H1 (cell line): ENCODE results near the gene CTNND2. TPM values are rescaled to one million over a fixed set of nuclear protein-coding genes. Genes with fewer than 3 reads are reported as not detected.

Experiments
- CTCF ChIA-PET: fragments of 300-600 bp; sonication (Branson Sonifier 250); formaldehyde crosslinking; loops from one replicate; lab custom pipeline; 2021; ENCODE audit not compliant: partially characterized antibody; lab: Charles Lee
- POLR2A ChIA-PET: fragments of 300-600 bp; sonication (Branson Sonifier 250); formaldehyde crosslinking; loops from one replicate; lab custom pipeline; 2021; ENCODE audit warnings: inconsistent platforms; ENCODE audit not compliant: partially characterized antibody; lab: Charles Lee
- DNase-seq, 2 experiments: peaks; one replicate each; pipeline versions ENCODE4 v3.0.0 to v3.0.0-alpha.2; 2010 to 2022; ENCODE audit warnings: low spot score in 2 of 2, low read depth in 1 of 2, mixed read lengths in 1 of 2
- FAIRE-seq: peaks from 2 replicates; lab custom pipeline; 2011; peaks lifted over from hg19 to GRCh38; lab: Jason Lieb, UNC
- H2AFZ ChIP-seq: 2 replicates; pipeline ENCODE4 v1.8.1; 2012; ENCODE audit warnings: low read length, inconsistent platforms
- H2AK5ac ChIP-seq: 2 replicates; pipeline ENCODE4 v1.6.1; 2013; ENCODE audit warnings: low read depth, low read length
- H2BK120ac ChIP-seq: replicated peaks from 2 replicates; pipeline ENCODE3; 2013; ENCODE audit warnings: low read depth, low read length, inconsistent platforms
- H2BK12ac ChIP-seq: 2 replicates; pipeline ENCODE4 v1.6.1; 2013; ENCODE audit warnings: low read depth, low read length
- H2BK15ac ChIP-seq: 2 replicates; pipeline ENCODE4 v1.6.1; 2013; ENCODE audit warnings: low read length
- H2BK20ac ChIP-seq: 2 replicates; pipeline ENCODE4 v1.6.1; 2013; ENCODE audit warnings: low read length
- H2BK5ac ChIP-seq: 2 replicates; pipeline ENCODE4 v1.6.1; 2013; ENCODE audit warnings: low read depth, low read length
- H3K14ac ChIP-seq: 2 replicates; pipeline ENCODE4 v1.6.1; 2013; ENCODE audit warnings: inconsistent platforms; ENCODE audit not compliant: insufficient read length
- H3K18ac ChIP-seq: 2 replicates; pipeline ENCODE4 v1.6.1; 2013; ENCODE audit warnings: low read length; ENCODE audit errors: extremely low read depth
- H3K23ac ChIP-seq: 2 replicates; pipeline ENCODE4 v1.6.1; 2013; ENCODE audit warnings: inconsistent platforms; ENCODE audit not compliant: insufficient read length
- H3K23me2 ChIP-seq: 2 replicates; pipeline ENCODE4 v1.6.1; 2013; ENCODE audit warnings: low read depth, low read length
- H3K27ac ChIP-seq: 2 replicates; pipeline ENCODE4 v1.6.1; 2011; ENCODE audit warnings: low read depth, low read length, inconsistent platforms
- H3K27me3 ChIP-seq, 4 experiments: replicated peaks in 1 of 4; 1 replicate in 1 of 4; 2 replicates in 3 of 4; pipeline versions ENCODE4 v1.6.1 to v1.8.1; 2011 to 2013; ENCODE audit warnings: low read length in 3 of 4, mild to moderate bottlenecking in 3 of 4, inconsistent platforms in 2 of 4, mixed read lengths in 2 of 4, moderate library complexity in 1 of 4; ENCODE audit not compliant: control insufficient read depth in 3 of 4, insufficient read depth in 3 of 4; ENCODE audit errors: extremely low read depth in 1 of 4
- H3K36me3 ChIP-seq, 4 experiments: 2 replicates each; pipeline versions ENCODE4 v1.6.1 to v1.8.1; 2011 to 2013; ENCODE audit warnings: mild to moderate bottlenecking in 4 of 4, low read length in 3 of 4, moderate library complexity in 2 of 4, control low read depth in 1 of 4, inconsistent platforms in 1 of 4; ENCODE audit not compliant: insufficient read depth in 4 of 4, control insufficient read depth in 2 of 4
- H3K4ac ChIP-seq: replicated peaks from 2 replicates; pipeline ENCODE3; 2013; ENCODE audit warnings: low read length, low read depth, mixed read lengths, inconsistent platforms; ENCODE audit not compliant: insufficient read length
- H3K4me1 ChIP-seq, 4 experiments: replicated peaks in 1 of 4; 1 replicate in 1 of 4; 2 replicates in 3 of 4; pipeline versions ENCODE4 v1.6.1 to v1.8.1; 2011 to 2013; ENCODE audit warnings: low read length in 3 of 4, inconsistent platforms in 2 of 4, mixed read lengths in 1 of 4; ENCODE audit not compliant: insufficient read depth in 4 of 4, control insufficient read depth in 3 of 4
- H3K4me2 ChIP-seq, 2 experiments: 2 replicates each; pipeline versions ENCODE4 v1.6.1 to v1.8.1; 2011 to 2013; ENCODE audit warnings: low read depth in 2 of 2, low read length in 2 of 2, control low read depth in 1 of 2, inconsistent platforms in 1 of 2, mild to moderate bottlenecking in 1 of 2; ENCODE audit not compliant: insufficient read depth in 1 of 2
- H3K4me3 ChIP-seq, 4 experiments: fragments of 200-600, 300-600 bp in 1 of 4; sonication (generic), shearing (Covaris generic), sonication (Bioruptor Twin) in 1 of 4; 2 replicates each; pipeline versions ENCODE4 v1.5.1 to v1.8.1; 2011 to 2016; ENCODE audit warnings: low read length in 4 of 4, low read depth in 3 of 4, control low read depth in 2 of 4, inconsistent platforms in 2 of 4, mild to moderate bottlenecking in 2 of 4, mixed read lengths in 1 of 4, moderate library complexity in 1 of 4; ENCODE audit not compliant: insufficient read depth in 2 of 4; ENCODE audit errors: extremely low read depth in 1 of 4
- H3K56ac ChIP-seq: replicated peaks from 2 replicates; pipeline ENCODE3; 2013; ENCODE audit warnings: low read depth, mild to moderate bottlenecking, mixed read lengths, low read length, inconsistent platforms; ENCODE audit not compliant: insufficient read length
- H3K79me1 ChIP-seq: 2 replicates; pipeline ENCODE4 v1.6.1; 2013; ENCODE audit warnings: low read depth, low read length, control low read depth
- H3K79me2 ChIP-seq, 2 experiments: 2 replicates each; pipeline versions ENCODE4 v1.6.1 to v1.8.1; 2012 to 2013; ENCODE audit warnings: low read length in 2 of 2, mild to moderate bottlenecking in 2 of 2, inconsistent platforms in 1 of 2; ENCODE audit not compliant: insufficient read depth in 2 of 2, control insufficient read depth in 1 of 2
- H3K9ac ChIP-seq, 4 experiments: replicated peaks in 1 of 4; 1 replicate in 1 of 4; 2 replicates in 3 of 4; pipeline versions ENCODE4 v1.6.1 to v1.8.1; 2011 to 2013; ENCODE audit warnings: low read depth in 3 of 4, low read length in 3 of 4, control low read depth in 2 of 4, mild to moderate bottlenecking in 2 of 4, moderate library complexity in 2 of 4, inconsistent platforms in 1 of 4; ENCODE audit errors: extremely low read depth in 1 of 4
- H3K9me3 ChIP-seq, 2 experiments: 2 replicates each; pipeline versions ENCODE4 v1.6.1 to v1.8.1; 2012 to 2013; ENCODE audit warnings: mild to moderate bottlenecking in 2 of 2, moderate library complexity in 2 of 2, control low read depth in 1 of 2, inconsistent platforms in 1 of 2, low read depth in 1 of 2, low read length in 1 of 2, mixed read lengths in 1 of 2; ENCODE audit not compliant: insufficient read depth in 2 of 2
- H4K20me1 ChIP-seq, 2 experiments: replicated peaks in 1 of 2; 2 replicates each; pipeline versions ENCODE3 to v1.8.1; 2011 to 2013; ENCODE audit warnings: inconsistent platforms in 2 of 2, low read length in 2 of 2, mild to moderate bottlenecking in 1 of 2; ENCODE audit not compliant: insufficient read depth in 2 of 2, control insufficient read depth in 1 of 2
- H4K5ac ChIP-seq: 2 replicates; pipeline ENCODE4 v1.6.1; 2013; ENCODE audit warnings: low read length, low read depth, mixed read lengths, inconsistent platforms; ENCODE audit not compliant: insufficient read length
- H4K8ac ChIP-seq: 2 replicates; pipeline ENCODE4 v1.8.0; 2013; ENCODE audit warnings: mild to moderate bottlenecking, moderate library complexity, low read length, inconsistent platforms; ENCODE audit not compliant: insufficient read depth; ENCODE audit errors: extremely low read depth
- H4K91ac ChIP-seq: replicated peaks from 2 replicates; pipeline ENCODE3; 2013; ENCODE audit warnings: low read length, mixed read lengths, inconsistent platforms; ENCODE audit not compliant: insufficient read length
- BRCA1 ChIP-seq: IDR thresholded peaks from 2 replicates; pipeline ENCODE4 v1.6.1; 2012; ENCODE audit warnings: low read depth, low read length, improper control_type of control experiment
- NRF1 ChIP-seq: IDR thresholded peaks from 2 replicates; pipeline ENCODE4 v1.6.1; 2011; ENCODE audit warnings: mild to moderate bottlenecking, low read depth, low read length, improper control_type of control experiment
- RNF2 ChIP-seq: fragments of 200-900, 300-1000 bp; sonication (generic); IDR thresholded peaks from 2 replicates; pipeline ENCODE4 v1.7.1; 2016; ENCODE audit warnings: borderline replicate concordance, low read depth, mild to moderate bottlenecking, antibody characterized with exemption, low read length; ENCODE audit not compliant: poor library complexity, severe bottlenecking; ENCODE audit errors: missing control alignments
- SIRT6 ChIP-seq: IDR thresholded peaks from one replicate; pipeline ENCODE4 v1.7.1; 2012; ENCODE audit warnings: low read length, inconsistent platforms
- SRF ChIP-seq: IDR thresholded peaks from 2 replicates; pipeline ENCODE4 v1.6.1; 2011; ENCODE audit warnings: mild to moderate bottlenecking, low read depth, low read length, moderate library complexity
- TBP ChIP-seq: IDR thresholded peaks from 2 replicates; pipeline ENCODE4 v1.6.1; 2011; ENCODE audit warnings: low read depth, low read length, improper control_type of control experiment
- WGBS, 2 experiments: shearing (Covaris generic) in 1 of 2; methylation state at CpG; one replicate each; pipeline versions ENCODE4 v1.1.6 to v1.1.7; 2013 to 2015; ENCODE audit warnings: low lambda C conversion rate in 2 of 2, mixed read lengths in 2 of 2, inconsistent platforms in 1 of 2, low coverage in 1 of 2, missing lambda C conversion rate in 1 of 2; ENCODE audit not compliant: insufficient replicate concordance in 2 of 2, insufficient coverage in 1 of 2, insufficient read length in 1 of 2; ENCODE audit errors: extremely low coverage in 1 of 2, missing lambda C conversion rate in 1 of 2; 5-methylcytosine and 5-hydroxymethylcytosine counted together
- polyA plus RNA-seq, 7 experiments: library from polyadenylated mRNA; depleted of rRNA in 3 of 7; stranded (reverse) in 5 of 7; unstranded in 2 of 7; fragments of >200 nt in 5 of 7; fragments of 200-250 nt in 2 of 7; gene quantifications; 1 replicate in 5 of 7; 2 replicates in 1 of 7; 4 replicates in 1 of 7; pipeline versions ENCODE4 v1.2.1 to v1.2.3, GENCODE V29; 2011 to 2013; ENCODE audit warnings: missing spikeins in 2 of 7, mixed read lengths in 2 of 7
- total RNA-seq: library from RNA; stranded (reverse); fragmentation: NEBNext Ultra II Directional; extraction: Animal tissue kit (Norgen Biotek cat#: 25700); gene quantifications from 2 replicates; pipeline ENCODE4 v1.2.1, GENCODE V29; 2021

The CTNND2 gene
- total and polyA plus RNA-seq, 2 of the 8 experiments (the other 6 are each of a cell fraction or from before 2014, with no cell fraction given): 7.4 to 14.2 TPM

DNA sequence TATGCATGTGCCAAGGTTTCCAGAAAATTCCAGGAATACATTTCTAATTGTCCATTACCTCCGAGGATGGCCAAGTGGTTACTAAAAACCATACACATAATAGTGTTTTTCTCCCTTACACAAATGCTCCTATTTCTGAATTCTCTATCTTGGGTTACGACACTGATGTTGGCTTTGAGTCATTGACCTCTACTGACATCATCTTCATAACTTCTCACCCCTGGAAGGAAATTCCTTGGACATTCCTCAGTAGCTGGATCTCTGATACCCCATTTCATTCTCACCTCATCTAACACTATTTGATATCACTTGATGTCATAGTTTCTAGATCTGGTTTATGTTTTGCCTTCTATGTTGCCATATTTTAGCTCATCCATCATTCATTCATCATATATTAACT lies 287.2 kb downstream of the CTNND2 start:
- H3K23ac ChIP-seq: no peak overlapping the region
- H2AFZ ChIP-seq: no peak overlapping the region

More for the DNA sequence above, 287.2 kb downstream of the CTNND2 start:
- Histone ChIP-seq H3K14ac (no peak overlapping the region), H2BK12ac (no peak overlapping the region), H3K27ac (no peak overlapping the region), H2AK5ac (no peak overlapping the region), H3K4me2 (no peak overlapping the region), H3K23me2 (no peaks in the 10 kb centered on the region), H2BK20ac (no peak overlapping the region), H3K27me3 (no peaks in the 10 kb centered on the region), H2BK120ac (no peak overlapping the region), H3K9ac (no peak overlapping the region), H3K4me3 (no peak overlapping the region), H3K4ac (no peak overlapping the region), H3K56ac (no peak overlapping the region), H3K9me3 (no peaks in the 10 kb centered on the region), H3K36me3 (no peaks in the 10 kb centered on the region), H2BK5ac (no peak overlapping the region), H3K18ac (no peak overlapping the region), H3K79me1 (no peaks in the 10 kb centered on the region), H3K79me2 (no peaks in the 10 kb centered on the region), H2BK15ac (no peak overlapping the region), H3K4me1 (peaks cover 0 to 5% (median 1%) of the 10 kb centered on the region in 4 experiments; a peak in 3 of 7 replicates), H4K20me1 (no peaks in the 10 kb centered on the region), H4K5ac (no peak overlapping the region), H4K8ac (no peak overlapping the region), H4K91ac (no peak overlapping the region)
- TF ChIP-seq SIRT6: no peak
- no peak for TF ChIP-seq NRF1
- no peak for TF ChIP-seq TBP
- no peak for TF ChIP-seq BRCA1
- no peak for TF ChIP-seq SRF
- no peak for TF ChIP-seq RNF2
- ChIA-PET POLR2A (no interaction called here), CTCF (no interaction called here)
- FAIRE-seq (no peak), DNase-seq (no peak)
- WGBS, 2 experiments: 88% methylated on average over 2 of the region's 2 CpGs; no CpG with 5 or more reads in 1 of the 2 experiments
